GM18520 (cell line): ENCODE data around the gene RHCE.
"Not testable (repeated sequence)": the region's sequence is repeated elsewhere in the genome, so short reads cannot be mapped to it uniquely, and the experiment has no call there.

Experiments
- ATAC-seq: cut with Tn5 transposase; IDR thresholded peaks from one replicate; pipeline ENCODE4 v1.9.1; 2021; ENCODE audit not compliant: unreplicated experiment

RHCE gene

GRCh38 chr1:25402947-25403803, 17.4 kb downstream of the RHCE start:
- ATAC-seq, result not testable (repeated sequence)

GRCh38 chr1:25398079-25398478, 22.5 kb downstream of the RHCE start:
- ATAC-seq, result not testable (repeated sequence)

DNA sequence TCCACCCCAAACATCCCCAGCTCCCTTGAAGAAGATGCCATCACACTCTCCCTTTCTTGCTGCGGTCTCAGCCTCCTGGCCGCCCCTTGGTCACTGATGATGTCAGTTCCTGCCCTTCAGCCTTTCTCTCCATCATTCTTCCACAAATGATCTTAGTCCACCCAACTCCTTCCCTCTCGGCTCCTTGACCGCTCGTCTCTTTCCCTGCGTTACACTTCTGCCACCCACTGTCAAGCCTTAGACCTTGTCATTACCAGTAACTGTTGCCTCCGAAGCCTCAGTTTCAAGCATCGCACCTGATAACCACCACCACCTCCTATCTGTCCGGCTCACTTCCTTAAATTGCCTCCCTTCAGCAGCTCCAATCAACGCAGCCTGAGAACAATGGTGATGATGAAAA, 23.1 kb downstream of the RHCE start:
- ATAC-seq, result not testable (repeated sequence)

- ATAC-seq, result no peak
Observed at GRCh38 chr1:25392841-25393240, 27.8 kb downstream of the RHCE start.

- ATAC-seq, result not testable (repeated sequence)
Observed at GRCh38 chr1:25389721-25390120, 30.9 kb downstream of the RHCE start.

- not testable (repeated sequence) for ATAC-seq
Observed at GRCh38 chr1:25388691-25389090, 31.9 kb downstream of the RHCE start.

- ATAC-seq, result not testable (repeated sequence)
Observed at GRCh38 chr1:25387096-25387495, 33.5 kb downstream of the RHCE start.

- not testable (repeated sequence) for ATAC-seq
Observed at GRCh38 chr1:25383875-25384274, 36.8 kb downstream of the RHCE start.

DNA sequence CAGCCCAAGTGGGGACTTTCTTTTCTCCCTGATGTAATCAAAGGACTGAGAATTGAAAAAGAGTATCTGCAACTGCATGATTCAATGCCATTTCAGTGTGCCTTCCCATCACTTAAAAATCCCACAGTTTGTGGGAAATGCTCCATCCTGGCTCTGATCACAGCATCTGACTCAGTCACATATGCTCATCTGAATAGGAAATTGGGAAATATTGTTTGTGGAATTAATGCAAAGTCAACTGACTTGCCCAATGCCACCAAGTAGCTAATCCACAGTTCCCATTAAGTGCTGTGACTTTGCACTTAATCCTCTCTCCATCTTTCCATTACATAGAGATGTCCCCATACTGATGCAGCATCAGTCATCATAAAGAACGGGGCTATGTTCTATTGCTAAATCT, 37.5 kb downstream of the RHCE start:
- ATAC-seq, result not testable (repeated sequence)

- ATAC-seq, result not testable (repeated sequence)
Observed at GRCh38 chr1:25382543-25382942, 38.1 kb downstream of the RHCE start.

DNA sequence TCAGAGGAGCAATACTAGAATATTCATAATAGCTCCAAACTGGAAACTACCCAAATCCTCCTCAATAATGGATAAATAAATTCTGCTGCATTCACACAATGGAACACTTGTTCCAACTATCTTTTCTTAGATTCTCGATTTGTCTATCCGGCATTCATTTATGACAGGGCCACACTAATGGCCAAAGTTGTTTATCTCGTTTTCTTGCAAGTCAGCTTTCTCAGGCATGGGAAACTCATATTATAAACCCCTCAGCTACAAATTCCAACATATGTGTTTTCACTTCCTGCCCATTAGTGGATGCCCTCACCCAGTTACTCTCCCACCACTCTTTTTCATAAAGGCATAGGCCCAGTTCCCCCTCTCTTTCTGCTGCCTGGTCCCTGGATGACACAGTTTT, 42.3 kb downstream of the RHCE start:
- ATAC-seq, result not testable (repeated sequence)

DNA sequence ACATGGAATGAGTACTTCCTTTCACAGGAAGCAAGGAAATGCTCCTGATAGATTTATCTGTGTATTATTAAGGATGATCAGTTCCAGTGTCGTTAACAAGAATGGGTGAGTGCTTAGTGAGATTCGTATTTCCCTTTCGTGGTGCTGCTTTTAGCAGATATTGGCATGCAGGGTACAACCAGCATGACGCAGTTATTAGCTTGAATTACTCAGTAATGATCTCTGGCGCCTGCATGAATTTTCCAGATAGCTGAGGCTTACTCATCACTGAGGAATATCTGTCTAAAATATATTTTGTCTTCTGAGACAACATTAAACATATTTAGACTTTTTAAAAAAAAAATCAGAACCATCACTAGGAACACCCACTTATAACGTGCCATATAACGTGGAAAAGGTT, 48.9 kb downstream of the RHCE start:
- ATAC-seq, result not testable (repeated sequence)

DNA sequence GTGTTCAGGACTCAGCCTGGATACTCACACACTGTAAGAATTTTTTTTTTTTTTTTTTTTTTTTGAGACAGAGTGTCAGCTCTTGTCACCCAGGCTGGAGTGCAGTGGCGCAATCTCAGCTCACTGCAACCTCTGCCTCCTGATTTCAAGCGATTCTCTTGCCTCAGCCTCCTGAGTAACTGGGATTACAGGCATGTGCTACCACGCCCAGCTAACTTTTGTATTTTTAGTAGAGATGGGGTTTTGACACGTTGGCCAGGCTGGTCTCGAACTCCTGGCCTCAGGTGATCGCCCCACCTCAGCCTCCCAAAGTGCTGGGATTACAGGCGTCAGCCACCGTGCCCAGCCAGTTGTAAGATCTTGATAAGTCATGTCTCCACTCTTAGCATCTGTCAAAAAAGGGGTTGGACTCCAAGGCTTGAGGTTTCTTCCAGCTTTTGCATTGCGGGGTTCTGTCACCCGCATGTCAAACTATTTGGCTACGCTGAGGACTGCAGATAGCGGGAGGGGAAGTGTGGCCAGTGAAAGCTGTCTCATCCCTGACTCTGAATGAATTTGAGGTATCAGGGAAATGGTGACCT, 50.8 kb downstream of the RHCE start:
- not testable (repeated sequence) for ATAC-seq

DNA sequence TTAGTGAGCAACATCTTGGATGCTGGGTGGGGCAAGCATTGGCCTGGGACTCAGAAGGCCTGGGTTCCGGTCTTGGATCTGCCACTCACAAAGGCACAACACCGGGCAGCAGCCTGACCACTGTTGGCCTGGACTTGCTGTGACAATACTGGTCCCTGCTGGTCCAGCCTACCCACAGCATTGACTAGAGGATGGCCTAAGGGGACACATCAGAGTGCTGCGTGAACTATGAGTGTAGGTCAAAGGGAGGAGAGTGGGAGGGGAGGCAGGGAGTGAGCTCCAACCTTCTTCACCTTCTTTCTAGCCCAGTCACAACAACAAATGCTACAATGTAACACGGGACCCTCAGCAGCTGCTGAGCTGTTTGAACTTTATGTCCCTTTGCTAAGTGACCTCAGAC, 51.4 kb downstream of the RHCE start:
- ATAC-seq, result no peak

GRCh38 chr1:25362634-25363559, 57.7 kb downstream of the RHCE start:
- ATAC-seq, result not testable (repeated sequence)

DNA sequence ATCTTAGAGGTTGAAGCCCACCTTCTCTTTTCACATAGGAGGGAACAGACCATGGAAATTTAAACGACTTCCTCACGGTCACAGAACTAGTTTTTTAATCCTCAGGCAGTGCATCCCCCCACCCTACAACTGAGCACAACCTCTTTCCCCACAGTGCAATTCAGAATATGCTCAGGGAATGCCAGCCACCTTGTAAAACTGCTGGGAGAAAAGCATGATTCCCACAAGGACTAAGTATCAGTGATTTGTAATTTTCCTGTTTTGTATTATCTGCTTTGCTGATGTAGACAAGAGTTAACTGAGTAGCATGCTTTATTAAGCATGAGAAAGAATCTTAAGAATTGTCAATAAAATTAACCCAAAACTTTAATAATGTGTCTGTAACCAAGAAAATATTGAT, 58.7 kb downstream of the RHCE start:
- no peak for ATAC-seq

DNA sequence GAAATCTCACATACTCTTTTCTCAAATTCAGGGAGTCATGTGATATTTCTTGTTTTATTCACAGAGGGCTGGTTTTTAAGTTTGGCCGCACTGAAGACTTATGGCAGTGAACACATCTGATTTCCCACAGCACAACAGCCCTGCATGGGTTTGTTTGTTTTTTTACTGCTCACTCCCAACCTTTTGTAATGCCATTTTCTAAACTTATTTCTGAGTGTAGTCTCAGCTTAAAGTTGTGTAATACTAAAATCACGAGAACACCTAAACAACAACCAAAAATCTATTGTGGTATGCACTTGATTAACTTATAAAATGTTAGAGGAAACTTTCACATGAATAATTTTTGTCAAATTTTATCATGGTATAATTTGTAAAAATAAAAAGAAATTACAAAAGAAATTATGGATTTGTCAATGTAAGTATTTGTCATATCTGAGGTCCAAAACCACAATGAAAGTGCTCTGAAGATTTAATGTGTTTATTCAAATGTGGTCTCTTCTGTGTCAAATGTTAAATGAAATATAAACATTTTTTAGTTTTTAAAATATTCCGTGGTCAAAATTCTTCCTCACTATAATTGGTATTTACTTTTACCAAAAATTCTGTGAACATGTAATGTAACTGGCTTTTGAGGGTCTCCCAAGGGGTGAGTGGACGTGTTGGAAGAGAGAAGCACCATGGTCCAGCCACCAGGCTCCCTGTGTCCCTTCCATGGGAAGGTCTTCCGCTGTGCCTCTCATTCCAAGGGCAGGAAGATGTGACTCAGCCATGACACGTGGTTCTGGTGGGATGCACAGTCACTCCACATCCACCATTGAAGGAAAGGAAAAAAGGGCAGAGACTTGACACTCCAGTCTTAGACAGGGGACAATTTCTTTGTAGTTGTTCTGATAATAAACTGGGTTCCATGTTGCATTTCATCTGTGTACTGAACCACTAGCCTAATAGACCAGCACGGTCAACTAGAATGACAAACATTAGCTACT, 59.7 kb downstream of the RHCE start:
- no peak for ATAC-seq

DNA sequence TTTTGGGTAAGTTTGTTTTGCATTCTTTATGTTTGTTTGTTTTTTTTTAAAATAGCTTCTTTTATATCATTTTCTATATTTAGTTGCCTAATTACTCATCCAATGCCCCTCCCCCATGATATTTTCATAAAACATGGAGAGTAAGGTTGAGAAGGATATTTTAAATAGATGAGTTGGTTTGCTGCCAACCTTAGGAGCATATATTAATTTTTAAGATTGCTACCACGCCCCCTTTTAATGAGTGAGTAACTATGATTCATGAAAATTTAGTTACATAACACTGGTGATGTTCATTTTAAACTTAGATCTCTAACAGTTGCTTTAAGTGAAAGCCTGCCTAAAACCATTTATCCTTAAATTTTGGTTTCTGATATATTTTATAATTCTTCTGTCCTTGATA, 63.8 kb downstream of the RHCE start:
- no peak for ATAC-seq

- ATAC-seq, result no peak
Observed at GRCh38 chr1:25356441-25356840, 64.2 kb downstream of the RHCE start.

DNA sequence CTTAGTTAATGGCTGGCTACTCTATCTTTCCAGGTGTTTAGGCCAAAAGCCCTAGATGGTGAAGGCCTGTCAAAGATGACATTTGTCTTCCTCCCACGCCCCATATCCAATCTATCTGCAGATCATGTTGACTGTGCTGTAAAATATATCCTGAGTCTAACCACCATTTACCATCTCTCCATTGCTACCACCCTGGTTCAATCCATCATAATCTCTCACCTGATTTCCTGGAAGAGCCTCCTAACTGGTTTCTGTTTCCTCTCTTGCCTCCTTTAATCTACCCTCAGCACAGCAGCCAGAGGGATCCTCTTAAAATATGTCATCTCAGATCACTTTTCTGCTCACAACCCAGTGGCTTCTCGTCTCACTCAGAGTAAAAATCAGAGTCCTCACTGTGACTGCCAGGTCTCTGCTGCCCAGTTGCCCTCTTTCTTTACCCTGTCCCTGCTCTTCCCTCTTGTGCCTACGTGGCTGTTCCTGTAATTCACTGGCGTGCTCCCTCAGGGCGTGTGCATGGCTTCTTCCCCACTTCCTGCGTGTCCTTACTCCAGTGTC, 64.7 kb downstream of the RHCE start:
- no peak for ATAC-seq
